Pulmonary artery endothelial cell (primary cell): ENCODE data around the gene CDH4. TPM values are rescaled to one million over a fixed set of nuclear protein-coding genes. Genes with fewer than 3 reads are reported as not detected.
"Not testable (repeated sequence)": the region's sequence is repeated elsewhere in the genome, so short reads cannot be mapped to it uniquely, and the experiment has no call there.

Experiments
- DNase-seq: peaks from one replicate; pipeline ENCODE4 v3.0.0-alpha.2; 2011; ENCODE audit warnings: low read depth, low spot score
- total RNA-seq: library from RNA; depleted of rRNA; stranded (reverse); fragments of >200 nt; gene quantifications from 2 replicates; pipeline ENCODE4 v1.2.3, GENCODE V29; 2014

Gene CDH4
- total RNA-seq, 1 donor from 2014 or later: 7.5 TPM

DNA sequence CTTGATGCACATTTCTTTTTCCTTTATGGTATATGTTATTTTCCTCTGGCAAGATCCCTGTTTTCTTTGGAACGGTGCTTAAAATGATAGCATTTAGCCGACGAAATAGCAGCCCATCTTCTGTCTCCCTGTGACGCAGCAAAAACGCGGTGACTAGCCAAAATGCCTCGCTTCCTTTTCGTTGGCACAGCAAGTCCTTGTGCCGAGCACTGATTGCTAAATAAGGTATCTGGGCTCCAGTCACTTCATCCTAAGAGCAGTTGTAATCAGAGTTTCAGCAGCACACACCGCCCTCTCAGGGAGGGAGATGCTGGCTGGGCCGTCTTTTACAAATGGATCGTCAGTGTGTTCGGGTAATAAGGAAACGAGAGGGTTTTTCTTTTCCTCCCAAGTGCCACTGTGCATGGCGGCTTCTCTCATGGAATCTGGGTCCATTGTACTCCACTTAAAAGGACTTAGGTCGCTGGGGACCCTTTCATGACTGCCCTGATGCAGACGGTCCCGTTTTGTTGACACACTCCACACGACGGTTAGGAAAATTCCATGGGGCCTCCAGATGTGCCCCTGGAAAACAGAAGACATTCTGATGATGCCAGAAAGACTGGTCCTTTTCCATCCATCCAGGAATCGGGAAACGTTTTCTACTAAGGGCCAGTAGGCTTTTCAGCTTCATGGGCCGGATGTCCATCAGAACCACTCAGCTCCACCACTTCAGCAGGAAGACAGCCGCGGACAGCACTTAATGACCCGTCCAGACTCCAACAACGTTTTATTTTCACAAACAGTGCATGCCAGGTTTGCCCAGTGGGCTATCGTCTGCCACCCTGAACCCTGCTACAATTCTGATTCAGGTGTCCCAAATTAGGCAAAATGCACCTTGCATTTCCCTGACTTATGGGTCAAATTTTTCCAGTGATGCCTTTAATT is 185.5 kb downstream of the CDH4 start:
- DNase-seq: no peak

DNA sequence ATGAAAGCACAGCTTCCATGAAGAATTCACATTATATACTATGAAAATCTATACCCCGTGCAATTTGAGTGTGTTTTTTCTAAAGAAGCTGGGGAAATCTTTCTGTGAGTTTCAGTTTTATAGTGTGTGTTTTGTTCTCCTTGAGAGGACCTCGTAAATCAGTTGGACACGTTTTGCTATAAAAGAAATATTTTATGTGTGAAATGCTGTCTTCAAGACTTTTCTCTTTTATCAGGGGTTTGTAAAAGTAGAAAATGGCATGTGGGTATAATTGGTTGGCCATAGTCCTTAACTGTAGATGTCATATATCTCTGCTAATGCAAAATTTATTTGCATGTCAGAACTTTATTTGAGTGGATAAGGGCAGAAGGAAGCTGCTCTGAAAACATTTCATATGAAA is 186.2 kb downstream of the CDH4 start:
- no peak for DNase-seq

DNA sequence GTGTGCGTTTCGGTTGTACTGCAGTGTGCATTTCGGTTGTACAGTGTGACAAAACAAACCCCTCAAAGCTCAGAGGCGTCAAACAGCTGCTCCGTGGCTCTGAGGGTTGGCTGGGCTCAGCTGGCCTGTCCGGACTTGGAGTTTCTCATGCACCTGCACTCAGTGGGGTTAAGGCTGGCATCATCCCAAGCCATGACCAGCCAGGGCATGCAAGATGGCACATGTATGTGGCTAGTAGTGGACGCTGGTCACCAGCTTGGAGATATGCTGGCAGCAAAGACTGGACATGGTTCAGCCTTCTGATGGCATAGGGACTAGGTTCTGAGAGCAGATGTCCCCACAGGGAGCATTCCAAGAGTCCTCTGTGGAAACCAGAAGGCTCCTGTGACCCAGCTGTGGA is 187.2 kb downstream of the CDH4 start:
- DNase-seq: no peak

DNA sequence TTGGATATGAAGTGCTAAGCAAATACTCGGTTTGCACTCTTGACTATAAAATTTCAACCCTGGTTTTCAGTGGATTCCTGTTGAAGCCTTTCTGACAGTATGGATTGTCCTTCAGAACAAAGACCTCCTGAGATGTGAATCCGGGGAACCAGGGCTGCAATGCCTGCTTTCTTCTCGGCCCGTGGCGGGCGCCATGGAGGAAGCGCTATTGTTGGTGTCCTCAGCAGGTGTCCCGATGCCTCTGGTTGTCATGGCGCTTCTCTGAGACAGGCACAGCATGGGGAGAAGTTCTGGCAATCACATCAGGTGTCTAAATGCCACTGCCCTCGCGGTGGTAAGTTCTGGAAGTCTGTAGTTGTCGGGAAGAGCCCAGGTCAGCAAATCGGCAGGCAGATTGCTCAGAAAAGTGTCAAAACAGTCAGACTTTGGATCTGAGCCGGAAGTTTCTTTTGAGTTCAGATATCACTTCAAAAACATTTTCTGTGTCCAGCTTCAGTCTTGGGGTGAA is 188.5 kb downstream of the CDH4 start:
- DNase-seq: no peak

DNA sequence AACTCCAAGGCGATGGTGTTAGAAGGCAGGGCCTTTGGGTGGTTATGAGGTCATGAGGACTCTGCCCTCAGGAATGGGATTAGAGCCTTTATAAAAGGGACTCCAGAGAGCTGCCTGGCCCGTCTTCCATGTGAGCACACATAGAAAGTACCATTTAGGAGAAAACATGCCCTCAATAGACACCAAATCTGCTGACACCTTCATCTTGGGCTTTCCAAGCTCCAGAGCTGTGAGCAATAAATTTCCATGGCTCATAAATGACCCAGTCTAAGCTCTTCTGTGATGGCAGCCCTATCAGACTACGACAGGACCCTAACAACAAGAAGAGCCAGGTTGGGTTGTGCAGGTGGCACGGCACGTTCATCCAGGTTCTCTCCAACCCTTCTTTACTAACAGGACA is 189.5 kb downstream of the CDH4 start:
- DNase-seq: no peak

DNA sequence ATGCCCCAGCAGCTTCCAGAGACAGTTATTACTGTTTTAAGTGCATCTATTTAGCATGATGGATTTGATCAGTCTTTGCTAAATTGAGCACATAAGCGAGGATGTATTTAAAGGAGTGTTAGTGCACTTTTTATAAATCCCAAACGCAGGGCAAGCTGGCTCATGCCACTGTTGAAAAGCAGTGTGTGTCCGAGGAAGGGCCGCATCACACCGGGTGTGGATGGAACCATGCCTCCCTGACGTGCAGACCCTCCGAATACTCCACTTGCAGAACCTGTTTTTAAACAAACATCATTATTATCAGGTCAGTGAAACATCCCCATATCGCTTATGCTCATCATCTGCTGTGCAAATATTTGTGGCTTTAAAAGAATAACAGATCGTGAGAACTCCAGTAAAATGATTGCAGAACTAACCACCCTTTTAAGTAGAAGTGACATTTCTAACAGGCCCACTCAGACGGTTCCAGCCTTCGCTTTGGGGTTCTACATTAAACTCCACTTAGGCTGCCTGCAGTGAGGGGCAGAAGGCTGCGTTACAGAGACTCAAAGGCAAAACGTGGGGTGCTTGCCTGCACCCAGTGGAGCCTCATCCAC is 190.1 kb downstream of the CDH4 start:
- DNase-seq: no peak

DNA sequence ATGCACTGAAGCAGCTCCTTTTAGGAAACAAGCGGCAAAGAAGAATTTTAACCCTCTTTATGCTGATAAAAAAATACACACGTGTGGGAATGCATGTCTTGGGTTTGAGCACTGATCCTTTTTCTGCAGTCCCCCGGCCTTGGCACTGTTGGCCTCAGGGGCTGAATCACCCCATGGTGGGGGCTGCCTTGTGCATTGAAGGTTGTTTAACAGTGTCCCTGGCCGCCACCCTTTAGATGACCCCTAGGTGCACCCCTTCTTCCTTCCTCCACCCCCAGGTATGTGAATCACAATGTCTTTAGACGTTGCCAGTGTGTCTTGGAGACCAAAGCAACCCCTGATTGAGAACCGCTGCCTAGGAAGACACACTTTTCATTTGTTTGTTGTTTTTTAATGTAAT is 190.7 kb downstream of the CDH4 start:
- no peak for DNase-seq

DNA sequence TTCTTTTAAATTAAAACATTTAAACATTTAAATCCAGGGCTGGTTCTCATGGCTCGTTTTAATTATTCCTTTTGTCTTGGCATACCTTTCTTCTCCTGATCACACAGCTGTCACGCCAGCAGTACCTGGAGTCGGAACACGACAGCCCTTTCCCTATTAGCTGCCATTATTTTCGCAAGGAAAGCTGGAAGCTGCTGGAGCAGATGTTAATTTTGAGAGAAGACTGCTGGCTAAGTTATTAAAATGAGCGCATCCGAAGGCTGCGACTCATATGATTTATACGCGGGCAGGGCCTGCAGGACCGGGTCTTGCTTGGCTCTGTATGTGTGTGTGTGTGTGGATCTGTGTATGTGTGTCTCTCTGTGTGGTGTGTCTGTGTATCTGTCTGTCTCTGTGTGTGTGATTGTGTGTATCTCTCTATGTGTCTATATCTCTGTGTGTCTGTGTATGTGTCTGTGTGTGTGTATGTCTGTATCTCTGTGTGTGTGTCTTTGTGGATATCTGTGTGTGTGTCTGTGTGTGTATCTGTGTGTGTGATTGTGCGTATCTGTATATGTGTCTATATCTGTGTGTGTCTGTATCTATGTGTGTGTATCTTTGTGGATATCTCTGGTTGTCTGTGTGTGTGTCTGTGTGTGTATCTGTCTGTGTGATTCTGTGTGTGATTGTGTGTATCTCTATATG is 191.5 kb downstream of the CDH4 start:
- DNase-seq: no peak

DNA sequence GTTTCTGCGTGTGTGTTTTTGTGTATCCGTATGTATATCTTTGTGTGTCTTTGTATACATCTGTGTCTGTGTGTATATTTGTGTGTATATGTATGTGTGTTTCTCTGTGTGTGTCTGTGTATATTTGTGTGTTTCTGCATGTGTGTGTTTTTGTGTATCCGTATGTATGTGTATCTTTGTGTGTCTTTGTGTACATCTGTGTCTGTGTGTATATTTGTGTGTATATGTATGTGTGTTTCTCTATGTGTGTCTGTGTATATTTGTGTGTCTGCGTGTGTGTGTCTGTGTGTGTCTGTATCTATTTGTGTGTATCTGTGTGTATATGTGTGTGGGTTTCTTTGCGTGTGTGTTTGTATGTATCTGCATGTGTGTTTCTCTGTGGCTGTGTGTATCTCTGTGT is 192.6 kb downstream of the CDH4 start:
- DNase-seq: no peak

DNA sequence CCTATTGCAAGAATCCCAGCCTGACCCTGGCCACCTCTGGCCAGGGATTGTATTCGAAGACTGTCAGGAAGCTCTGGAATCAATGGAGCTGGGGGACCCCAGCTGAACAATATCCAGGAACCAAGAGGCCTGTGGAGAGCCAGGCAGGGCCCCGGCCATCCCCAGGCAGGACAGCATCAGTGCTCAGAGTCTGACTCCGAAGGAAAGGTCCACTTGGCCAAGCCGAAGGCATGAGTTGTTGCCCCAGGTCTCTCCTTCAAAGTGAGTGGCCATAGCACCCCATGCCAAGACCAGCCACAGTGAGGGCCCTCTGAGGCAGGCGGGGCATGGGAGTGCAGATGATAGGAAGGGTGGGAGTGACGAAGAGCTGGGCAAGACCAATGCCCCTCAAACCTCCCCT is 193.1 kb downstream of the CDH4 start:
- no peak for DNase-seq

DNA sequence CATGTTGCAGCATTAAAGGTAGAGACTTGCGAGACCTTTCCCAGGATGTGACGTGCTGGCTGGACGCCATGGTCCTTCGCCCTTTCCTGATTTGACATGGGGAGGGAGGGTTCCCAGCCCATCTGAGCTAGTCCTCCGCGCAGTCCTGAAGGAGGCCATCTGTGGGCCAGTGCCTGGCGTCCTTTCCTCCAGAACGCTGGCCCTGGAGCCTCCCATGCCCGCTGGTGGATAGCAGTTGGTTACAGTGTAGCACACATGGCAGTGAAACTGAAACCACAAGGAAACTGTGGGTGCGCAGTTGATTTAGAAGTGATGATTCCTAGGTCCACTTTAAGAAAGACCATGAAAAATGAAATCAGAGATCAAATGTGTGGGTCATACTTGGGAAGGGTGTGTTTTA is 193.7 kb downstream of the CDH4 start:
- DNase-seq: no peak

DNA sequence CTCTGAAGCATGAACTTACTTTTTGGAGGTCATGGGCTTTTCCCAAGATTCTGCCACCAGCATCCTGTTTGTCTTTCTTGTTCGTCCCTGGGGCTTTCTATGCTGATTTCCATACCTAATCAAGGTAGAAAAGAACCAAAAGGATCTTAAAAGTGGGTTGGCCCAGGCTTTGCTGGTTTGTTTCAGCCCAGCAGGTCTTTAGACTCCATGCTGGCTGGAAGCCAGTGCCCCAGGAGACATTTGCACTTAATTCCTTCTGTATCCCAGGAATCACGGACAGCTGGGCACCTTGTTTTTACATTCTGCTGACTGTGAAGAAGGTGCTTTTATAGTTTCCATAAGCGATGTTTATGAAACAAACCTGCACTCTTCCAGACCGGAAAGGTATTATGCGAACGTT is 195.9 kb downstream of the CDH4 start:
- DNase-seq: no peak

DNA sequence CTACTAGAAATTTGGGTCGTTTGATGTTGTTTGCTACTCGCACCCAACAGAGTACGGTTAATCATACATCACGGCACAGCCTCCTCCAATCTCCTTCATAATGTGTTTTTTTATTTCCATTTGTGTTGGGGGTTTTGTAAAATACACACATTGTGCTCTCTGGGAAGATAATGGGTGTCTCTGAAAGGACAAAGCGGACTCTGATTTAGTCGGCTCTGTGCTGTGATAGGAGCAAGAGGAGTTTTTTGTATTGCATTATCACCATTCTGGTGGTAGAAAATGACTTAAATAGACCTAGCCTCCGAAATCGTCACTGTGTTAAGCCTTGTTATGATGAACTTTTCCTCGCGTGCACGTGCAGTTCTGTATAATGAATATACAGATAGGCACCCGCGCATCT is 196.3 kb downstream of the CDH4 start:
- no peak for DNase-seq

DNA sequence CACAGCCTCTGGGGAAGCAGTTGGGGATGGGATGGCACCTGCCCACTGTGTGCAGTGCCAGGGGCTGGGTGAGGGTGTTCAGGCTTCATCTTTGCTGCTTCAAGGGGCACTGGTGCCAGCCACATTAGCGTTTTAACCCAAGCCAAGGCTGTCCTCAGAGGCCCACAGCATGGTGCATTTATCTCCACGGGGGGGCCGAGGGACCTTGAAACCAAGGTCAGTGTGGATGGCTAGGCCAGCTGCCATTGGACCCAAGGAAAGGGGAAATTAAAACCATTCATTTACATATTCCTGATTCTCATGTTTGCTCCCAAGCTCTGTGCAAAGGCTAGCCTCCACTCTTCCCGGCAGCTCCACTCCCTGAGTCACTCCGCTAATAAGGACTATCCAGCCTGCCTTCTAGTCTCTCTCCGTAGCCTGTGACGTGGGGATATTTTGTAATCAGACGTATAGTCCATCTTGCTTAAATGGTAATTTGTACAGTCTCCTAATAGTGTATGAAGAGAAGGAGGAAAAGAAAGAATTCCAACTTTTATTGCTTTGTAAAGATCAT is 197.1 kb downstream of the CDH4 start:
- no peak for DNase-seq

DNA sequence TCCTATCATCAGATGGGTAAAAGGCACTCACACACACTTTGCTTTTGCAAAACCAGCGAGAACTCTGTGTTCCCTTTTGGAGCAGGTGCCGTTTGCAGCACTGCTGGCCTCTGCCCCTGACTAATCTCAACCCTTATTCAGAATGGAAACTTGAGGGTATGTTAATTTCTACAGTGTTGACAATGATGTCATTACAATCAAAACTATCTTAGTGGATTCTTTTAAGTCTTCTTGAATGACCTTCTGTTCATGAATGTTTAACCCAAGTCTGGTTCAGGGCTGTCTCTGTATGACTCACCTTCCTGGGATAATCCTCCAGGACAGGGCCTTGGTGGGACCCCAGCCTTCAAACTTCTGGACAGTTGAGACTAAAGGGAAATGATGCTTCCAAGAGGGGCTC is 197.9 kb downstream of the CDH4 start:
- DNase-seq: no peak

DNA sequence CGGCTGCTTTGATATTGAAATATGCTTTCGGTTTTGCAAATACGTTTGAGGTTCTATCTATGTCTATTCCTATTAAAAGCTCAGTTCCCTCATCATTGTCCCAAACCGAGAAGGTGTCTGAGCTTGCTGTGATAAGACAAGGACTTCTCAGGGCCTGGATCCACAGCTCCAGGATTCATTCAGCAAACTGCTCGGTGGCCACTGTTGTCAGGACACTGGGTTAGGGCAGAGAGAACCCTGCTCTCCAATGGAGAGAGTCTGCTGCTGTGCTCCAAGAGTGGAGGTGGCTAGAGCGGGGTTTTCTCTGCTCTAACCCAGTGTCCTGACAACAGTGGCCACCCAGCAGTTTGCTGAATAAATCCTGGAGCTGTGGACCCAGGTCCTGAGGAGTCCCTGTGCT is 198.5 kb downstream of the CDH4 start:
- no peak for DNase-seq

DNA sequence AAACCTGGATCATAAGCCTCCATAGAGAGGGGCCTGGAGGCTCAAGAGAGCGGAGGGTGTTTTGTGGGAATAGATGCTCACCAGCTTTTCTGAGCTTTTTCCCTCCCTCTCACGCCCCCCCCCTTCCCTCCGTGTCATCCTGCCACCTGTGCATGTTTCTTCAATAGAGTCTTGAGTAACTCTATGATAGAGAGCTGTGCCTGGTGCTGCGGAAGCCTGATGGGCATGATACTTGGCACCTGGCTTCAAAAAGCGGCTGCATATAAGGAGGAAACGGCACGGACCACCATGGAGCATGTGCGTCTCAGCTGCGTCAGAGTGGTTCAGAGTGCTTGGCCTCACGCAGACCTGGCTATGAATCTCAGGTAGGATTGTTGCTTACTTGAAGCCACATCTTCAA is 198.9 kb downstream of the CDH4 start:
- DNase-seq: no peak

DNA sequence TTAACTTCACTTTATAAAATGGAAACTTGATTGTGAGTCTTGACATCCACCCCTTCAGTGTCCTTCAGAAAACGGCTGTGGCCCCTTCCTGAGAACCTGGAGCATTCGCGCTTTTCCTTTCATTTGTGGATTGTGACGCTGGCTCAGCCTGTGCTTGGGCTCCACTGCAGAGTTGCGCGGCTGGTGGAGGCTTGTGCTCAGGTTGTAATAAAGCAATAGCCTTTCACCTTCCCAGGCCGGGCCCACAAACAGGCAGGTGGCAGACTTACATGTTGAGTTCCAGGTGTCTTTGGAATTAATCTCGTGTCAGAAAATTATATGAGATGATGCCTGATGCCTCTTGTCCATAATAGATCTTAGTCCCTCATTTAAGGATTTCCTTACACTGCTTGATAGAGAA is 199.9 kb downstream of the CDH4 start:
- DNase-seq: no peak

DNA sequence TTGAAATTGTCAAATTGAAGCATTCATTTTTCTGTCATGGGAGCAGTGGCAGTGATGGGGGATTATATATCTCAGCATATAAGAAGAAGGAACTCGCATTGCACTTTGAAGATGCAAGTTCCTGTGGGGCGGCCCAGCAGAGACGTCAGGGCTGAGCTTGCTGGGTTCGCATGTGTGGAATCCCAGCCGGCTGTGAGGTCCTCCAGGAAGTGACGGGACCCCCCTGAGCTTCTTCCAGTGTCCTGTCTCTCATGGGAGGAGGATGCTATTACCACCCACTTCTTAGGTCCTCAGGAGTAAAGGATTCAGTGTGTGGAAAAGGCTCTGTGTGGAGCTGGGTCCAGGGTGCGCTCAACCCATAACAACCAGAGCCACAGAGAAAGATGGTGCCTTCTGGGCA is 201.2 kb downstream of the CDH4 start:
- DNase-seq: no peak

DNA sequence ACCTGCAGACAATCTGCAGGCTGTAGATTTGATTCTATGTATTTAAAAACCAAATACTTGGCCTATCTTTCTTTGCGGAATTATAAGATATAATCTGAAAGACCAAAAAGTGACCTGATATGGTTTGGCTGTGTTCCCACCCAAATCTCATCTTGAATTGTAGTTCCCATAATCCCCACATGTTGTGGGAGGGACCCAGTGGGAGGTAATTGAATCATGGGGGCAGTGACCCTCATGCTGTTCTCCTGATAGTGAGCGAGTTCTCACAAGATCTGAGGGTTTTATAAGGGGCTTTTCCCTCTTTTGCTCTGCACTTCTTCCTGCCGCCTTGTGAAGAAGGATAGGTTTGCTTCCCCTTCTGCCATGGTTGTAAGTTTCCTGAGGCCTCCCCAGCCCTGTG is 201.6 kb downstream of the CDH4 start:
- DNase-seq: not testable (repeated sequence)

DNA sequence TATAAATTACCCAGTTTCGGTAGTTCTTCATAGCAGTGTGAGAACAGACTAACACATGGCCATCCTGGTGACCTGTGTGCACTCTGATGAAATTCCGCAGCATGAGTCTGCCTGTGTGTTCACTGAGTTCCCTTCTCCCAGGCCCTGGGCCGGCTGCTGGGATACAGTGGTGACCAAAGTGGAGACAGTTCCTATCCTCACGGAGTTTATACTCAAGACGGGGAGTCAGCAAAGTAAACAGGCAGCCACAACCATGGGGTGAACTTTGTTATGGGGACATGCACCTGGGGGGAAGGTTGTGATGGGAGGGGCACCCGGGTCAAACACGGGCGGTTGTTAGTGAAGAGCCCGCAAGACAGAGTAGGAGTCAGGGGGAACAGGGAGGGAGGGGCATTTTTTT is 202.0 kb downstream of the CDH4 start:
- no peak for DNase-seq
